Skin epidermis (tissue), 12 donors: Measurements from ENCODE around the gene LRRC27.
"Not testable (repeated sequence)": the region's sequence is repeated elsewhere in the genome, so short reads cannot be mapped to it uniquely, and the experiment has no call there.

Experiments
- H3K27ac ChIP-seq, 21 experiments: fragments of 200-600 bp; sonication (generic) in 11 of 21; one replicate each; pipeline ENCODE4 v1.5.0; 2020; ENCODE audit warnings: mild to moderate bottlenecking in 3 of 21, inconsistent platforms in 2 of 21, moderate library complexity in 2 of 21
- H3K4me3 ChIP-seq, 7 experiments: fragments of 200-600 bp; sonication (generic) in 2 of 7; one replicate each; pipeline ENCODE4 v1.5.0; 2020; ENCODE audit warnings: inconsistent platforms in 2 of 7, mild to moderate bottlenecking in 2 of 7, moderate library complexity in 1 of 7

LRRC27 gene

DNA sequence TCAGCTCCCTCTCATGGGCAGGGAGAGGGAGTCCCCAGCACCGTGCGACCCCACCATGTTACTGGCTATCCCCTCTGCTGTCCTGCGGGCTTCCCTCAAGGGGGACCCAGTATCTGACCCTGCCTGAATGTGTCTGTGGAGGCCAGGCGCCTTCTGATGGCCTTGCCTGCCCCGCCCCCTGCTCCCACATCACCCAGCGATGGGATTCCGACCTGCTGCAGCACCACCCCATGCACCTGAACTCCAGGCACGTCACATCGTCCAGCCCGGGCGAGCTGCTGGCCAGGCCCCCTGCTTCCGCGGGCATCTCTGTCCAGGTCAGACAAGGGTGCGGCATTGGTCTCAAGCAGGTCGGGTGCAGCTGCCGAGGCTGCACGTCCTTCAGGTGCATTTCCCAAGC lies 19.0 kb downstream of the LRRC27 start:
- no peak overlapping the region for H3K27ac ChIP-seq
- H3K4me3 ChIP-seq = no peak overlapping the region

DNA sequence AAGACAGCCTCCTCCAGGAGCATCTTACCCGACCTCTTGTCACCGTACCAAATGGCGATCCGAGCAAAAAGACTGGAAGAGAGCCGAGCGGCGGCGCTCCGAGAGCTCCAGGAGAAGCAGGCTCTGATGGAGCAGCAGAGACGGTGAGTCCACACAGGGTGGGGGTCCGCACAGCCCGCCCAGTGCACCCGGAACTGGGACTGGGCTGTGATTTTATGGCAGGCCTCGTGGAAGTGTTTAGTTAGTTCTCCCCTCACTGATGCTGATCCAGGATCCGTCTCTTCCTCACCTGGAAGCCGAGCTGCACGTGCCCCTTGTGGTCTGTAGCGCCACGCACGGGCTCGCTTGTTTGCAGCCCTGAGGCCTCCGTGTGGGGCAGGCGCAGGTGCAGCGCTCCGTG lies 19.6 kb downstream of the LRRC27 start:
- Histone ChIP-seq H3K4me3 (no peak overlapping the region), H3K27ac (no peak overlapping the region)

DNA sequence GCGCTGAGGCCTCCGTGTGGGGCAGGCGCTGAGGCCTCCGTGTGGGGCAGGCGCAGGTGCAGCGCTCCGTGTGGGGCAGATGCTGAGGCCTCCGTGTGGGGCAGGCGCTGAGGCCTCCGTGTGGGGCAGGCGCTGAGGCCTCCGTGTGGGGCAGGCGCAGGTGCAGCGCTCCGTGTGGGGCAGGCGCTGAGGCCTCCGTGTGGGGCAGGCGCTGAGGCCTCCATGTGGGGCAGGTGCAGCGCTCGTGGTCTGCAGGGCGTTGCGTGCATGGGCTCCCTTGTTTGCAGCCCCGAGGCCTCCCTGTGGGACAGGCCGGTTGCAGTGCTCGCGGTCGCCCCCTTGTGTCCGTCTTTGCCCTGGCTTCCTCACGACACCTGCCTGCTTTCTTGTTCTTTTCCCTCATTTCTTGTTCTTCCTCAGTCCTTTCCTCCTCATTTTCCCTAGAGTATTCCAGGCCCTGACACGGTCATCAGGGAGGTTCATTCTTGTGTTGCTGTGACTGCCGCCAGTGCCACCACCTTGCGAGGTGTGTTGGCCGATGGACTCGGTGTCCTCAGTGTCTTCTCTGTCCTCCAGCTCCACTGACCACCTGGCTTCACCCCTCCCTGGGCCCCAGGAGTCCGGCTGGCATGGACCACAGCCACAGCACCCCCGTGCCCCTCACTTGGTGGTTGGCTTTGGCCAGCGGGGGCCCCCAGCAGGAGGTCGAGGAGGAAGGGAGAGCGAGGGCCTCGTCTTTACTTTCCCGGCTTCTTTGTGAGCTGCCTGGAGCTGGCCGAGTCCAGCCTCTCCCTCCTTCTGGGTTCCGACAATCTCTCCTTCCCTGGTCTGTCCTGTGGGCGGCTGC lies 20.7 kb downstream of the LRRC27 start:
- H3K4me3 ChIP-seq, H3K27ac ChIP-seq: not testable (repeated sequence)

DNA sequence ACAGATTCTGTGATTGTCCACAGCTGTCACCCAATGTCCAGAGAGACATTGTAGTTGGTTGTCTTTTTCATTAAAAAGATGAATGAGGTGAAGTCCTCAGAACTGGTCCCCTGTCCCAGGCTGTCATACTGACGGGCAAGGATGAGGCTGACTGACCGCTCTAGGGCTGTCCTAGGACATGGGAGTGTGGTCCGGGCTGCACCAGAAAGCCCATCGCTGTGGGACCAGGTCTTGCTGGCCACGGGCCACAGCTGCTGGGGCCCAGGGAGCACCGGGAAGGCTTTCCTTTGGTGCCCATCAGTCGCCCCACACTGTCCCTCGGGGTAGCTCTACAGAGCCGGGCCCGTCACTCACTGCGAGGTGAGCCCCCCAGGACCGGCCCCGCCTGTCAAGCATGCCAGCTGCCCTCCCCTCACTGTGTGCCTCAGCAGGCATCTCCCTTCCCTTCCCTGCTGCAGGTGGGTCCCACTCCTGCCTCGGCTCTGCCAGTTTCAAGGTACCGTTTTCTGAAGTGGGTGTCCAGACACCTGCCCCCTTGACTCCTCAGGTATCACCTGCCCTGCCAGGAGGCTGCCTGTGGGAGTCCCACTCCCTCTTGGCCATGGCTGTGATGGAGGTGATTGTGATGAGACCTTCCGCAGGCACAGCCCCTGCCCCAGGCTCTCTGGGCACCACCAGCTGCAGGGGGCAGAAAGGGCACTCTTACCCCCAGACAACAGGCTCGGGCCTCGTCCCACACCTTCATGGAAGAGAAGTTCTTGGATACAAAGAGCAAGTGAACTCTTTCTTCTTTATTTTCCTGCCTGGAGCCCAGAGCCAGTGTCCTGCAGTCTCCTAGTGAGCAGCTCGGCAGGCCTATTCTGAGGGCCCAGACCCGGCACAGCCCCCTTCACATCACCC lies 21.7 kb downstream of the LRRC27 start:
- H3K4me3 ChIP-seq = no peak overlapping the region
- no peak overlapping the region for H3K27ac ChIP-seq

DNA sequence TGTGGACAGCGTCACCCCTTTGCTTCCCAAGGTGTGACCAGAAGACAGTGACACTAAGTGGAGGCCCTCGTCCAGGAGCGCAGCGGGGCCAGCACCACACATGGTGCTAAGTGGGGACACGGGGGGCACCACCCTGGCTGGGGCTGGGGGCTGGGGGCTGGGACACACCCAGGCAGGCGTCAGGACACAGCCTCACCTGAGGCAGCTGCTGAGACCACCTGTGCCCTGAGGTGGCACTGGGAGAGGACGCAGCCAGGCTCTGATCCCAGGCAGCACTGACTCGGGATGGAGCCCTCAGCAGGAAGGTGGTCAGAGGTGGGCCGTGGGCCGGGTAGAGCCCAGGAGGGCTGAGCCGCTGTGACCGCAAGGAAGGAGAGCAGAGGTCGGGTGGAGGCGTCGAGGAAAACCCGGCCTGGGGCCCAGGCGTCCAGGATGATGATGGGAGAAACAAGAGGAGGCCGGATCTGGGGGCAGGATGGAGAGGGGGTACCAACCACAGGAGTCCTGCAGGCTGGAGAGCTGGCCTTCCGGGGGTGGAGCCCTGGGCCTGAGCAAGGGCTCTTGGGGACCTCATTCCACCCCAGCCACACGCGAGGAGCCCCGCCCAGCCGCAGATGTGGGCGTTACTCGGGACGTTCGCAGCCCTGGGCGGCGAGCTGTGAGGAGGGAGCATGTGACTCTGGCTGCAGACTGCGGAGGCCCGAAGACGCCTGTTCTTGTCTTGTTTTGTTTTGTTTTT lies 22.5 kb downstream of the LRRC27 start:
- no peak overlapping the region for H3K4me3 ChIP-seq
- H3K27ac ChIP-seq = no peak overlapping the region

DNA sequence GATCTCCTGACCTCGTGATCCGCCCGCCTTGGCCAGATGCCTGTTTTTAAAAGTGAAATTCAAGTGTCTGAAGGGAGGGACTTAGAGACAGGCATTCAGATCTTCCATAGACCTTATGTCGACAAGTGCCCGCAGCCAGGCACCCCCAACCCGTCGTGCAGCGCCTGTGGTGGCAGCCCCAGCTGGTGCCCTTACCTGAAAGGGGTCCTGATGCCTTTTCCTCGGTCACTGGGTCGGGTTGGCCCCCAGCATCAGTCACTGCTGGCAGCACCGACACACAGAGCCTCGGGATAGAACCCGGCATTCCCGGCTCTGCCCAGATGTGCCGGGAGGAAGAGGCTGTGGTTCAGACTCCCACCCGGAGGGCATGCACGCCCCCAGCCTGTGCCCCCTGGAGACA lies 23.3 kb downstream of the LRRC27 start:
- Histone ChIP-seq H3K4me3 (no peak overlapping the region), H3K27ac (no peak overlapping the region)

DNA sequence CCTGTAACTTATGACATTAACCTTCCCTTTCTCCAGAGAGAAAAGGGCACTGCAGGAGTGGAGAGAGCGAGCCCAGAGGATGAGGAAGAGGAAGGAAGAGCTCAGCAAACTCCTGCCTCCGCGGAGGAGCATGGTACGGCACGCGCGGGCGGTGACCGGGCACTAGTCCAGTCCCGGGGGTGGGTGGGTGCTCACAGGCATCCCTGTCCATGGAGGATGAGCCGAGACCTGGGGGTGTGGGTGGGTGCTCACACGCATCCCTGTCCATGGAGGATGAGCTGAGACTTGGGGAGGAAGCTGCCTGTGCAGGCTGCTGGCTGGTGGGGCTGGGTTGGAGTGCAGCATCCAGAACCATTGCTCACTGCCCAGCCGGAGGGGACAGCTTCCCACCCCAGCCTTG lies 23.8 kb downstream of the LRRC27 start:
- Histone ChIP-seq H3K27ac (no peak overlapping the region), H3K4me3 (no peak overlapping the region)

DNA sequence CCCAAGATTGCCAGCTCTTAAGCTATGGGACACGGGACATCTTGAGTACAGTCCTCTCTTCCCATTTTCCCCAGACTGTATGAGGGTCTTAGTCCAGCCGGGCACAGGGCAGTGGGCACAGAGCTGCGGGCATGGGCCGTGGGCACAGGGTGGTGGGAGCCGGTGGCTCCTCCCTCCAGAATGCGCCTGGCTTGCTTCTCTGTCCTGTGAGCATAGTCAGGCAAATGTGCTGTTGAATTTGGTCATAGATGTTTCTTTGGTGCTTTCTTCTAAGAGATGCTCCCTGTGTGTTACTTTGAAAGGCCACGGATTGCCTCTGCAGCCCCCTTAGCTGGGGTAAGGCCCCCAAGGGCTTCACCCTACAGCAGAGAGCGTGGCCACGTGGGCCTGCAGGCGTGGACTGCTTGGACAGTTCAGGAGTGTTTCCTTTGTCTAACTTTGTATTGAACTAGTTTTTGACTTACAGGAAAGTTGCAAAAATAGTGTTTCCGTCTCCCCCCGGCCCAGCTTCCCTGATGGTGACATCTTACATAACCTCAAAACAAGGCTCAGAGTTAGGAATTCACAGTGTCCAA lies 24.7 kb downstream of the LRRC27 start:
- Histone ChIP-seq H3K27ac (peak overlapping the region in 4 of 21 experiments; percentile 24 to 44 (median 32)), H3K4me3 (no peak overlapping the region)

DNA sequence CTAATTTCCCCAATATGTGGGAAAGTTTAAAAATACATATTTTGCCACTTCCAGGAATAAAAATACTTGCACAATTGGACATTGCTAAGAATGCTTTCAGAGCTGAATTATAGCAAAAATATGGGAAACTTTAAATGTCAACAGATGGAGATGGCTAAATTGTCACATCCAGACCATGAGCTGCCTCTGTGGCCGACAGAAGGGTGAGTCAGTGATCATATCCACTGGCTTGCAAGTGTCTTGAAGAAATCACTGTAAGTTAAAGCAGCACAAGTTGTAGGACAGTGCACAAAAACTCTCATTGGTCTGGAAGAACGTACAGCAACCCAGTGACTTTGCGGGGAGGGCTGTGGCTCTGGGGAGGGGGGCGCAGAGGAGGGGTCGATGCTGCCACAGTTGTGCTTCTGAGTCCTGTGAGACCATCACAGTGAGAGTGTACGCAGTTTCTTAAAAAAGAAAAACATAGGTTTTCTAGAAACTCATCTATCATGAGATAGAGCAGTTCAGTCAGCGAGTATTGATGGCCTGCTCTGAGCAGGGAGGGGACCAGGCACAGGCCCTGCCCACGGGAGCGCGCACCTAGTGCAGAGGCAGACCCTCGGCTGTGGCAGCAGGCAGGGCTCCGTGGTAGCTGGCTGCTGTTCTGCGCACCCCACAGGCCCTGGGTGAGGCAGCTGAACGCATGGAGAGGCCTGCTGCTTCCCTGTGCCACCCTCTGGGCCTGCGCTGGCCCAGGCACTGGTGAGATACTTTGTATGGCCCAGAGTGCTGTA lies 25.5 kb downstream of the LRRC27 start:
- H3K27ac ChIP-seq = peak overlapping the region in 6 of 21 experiments; percentile 22 to 48 (median 32)
- H3K4me3 ChIP-seq = no peak overlapping the region

DNA sequence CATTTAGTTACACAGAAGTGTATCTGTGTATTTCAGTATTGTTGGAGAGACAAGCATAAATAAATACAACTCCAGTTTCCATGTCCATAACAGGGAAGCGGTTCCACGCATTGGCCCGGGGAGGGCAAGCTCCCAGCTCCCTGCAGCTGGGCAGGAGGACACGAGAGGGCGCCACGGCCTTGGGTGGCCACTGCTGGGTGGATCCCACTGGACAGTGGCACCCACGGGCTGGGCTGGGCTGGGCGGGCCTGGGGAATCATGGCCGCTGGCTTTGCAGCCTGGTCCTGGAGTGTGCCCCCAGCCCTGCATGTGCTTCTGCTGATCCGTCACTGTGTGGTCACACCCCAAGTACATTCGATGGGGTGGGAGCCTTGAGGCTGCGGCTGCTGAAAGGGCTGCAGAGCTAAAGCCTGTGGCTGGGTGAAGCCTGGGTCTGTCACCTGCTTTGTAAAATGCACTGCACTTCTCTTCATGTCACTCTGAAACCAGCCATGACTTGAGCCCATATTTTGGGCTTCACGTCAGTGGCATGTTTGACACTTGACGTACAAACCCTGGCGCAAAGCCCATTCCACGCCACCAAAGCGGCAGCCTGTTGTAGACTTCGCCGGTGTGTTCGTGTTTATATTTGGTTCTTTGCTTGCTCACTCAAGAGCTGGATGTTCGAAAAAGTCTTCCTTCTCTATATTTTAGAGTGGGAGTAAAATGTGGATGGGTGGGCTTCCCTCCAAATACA lies 27.5 kb downstream of the LRRC27 start:
- no peak overlapping the region for H3K27ac ChIP-seq
- H3K4me3 ChIP-seq = no peak overlapping the region

DNA sequence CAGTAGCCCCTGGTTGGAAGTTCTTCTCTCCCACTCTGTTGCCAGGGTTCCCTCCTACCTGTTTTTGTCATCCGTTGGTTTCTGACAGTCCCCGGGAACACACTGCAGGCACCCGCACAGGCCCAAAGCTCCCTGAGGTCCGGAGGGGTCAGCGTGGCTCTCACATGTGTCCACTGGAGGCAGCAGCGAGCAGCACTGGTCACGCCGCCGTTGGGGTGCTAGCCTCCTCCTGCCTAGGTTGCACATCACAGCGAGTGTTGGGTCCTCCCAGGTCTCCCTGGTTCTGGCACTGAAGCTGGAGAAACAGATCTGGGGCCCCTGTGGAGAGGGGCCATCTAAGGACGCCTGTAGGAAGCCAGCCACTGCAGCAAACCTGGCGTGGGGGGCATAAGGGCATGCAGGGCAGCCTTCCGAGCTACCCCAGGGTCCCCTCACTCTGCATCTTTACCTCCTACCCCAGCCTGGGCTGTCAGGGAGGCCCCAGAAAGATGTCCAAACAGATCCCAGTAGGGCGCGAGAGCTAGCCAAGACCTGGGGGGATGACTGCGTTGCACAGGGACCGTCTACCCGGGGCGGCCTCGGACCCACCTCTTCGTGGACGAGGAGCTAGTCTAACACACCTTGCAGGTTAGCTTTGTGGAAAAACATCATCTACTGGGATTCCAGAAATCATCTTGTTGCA lies 28.9 kb downstream of the LRRC27 start:
- Histone ChIP-seq H3K4me3 (no peak overlapping the region), H3K27ac (no peak overlapping the region)

DNA sequence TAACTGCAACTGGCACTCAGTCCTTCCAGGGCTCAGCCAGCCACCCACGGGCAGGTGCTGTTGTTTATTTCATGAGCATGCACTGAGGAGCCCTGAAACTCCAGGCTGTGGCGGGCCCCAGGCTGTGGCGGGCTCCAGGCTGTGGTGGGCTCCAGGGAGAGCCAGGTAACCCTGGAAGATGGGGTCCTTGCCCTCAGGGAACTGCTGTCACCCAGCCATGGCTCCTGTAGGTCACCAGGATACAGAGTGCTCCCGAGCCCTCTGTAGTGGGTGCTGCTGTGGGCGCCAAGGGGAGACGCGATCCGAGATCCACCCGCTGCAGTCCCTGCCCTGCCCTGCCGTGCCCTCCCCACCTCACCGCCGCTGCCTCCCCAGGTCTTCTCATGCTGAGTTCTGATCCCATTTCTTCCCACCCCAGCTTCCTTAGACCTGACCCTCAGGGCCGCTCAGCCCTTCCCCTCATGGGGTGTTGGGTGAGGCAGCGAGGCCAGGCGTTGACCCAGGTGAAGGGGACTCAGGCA lies 29.6 kb downstream of the LRRC27 start:
- no peak overlapping the region for H3K27ac ChIP-seq

DNA sequence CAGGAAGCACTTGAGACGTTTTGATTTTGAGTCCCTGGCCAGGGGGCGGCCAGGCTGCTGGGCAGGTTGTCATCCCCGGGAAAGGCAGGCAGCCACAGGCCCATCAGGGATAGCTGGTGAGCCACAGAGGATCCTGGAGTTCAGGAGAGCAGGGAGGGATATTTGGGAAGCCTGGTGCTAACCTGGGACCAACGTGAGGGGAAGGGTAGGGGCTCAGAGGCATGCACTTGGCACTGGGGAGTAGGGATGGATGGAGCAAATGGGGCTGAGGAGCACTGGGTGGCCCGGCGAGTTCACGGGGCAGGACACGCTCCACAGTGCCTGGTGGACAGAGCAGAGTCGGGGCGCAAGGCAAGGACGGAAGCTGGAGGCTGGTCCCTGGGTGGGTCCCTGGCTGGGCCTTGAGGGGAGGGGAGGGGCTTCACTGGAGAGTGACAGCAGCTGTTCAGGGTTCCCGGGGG lies 30.2 kb downstream of the LRRC27 start:
- Histone ChIP-seq H3K4me3 (no peak overlapping the region), H3K27ac (no peak overlapping the region)

More for the DNA sequence above, 29.6 kb downstream of the LRRC27 start:
- H3K4me3 ChIP-seq = no peak overlapping the region

DNA sequence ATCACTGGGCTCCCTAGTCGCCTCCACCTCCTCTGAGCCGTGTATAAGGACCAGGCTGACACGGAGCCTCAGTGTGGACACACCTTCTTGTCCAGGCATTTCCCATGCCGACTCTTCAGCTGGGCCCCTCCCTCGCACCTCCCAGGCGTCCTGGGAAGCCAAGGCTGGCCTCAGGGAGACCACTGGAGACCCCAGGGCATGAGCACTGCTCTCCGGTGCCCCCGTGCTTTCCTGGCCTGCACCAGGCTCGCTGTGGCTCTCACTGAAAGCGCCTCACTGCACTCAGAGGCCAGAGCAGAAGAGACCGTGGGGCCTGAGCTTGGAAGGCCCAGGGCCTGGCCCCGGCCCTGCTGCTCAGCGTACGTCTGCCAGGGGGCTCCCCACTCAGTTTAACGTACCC lies 31.4 kb downstream of the LRRC27 start:
- no peak overlapping the region for H3K27ac ChIP-seq
- H3K4me3 ChIP-seq = no peak overlapping the region

DNA sequence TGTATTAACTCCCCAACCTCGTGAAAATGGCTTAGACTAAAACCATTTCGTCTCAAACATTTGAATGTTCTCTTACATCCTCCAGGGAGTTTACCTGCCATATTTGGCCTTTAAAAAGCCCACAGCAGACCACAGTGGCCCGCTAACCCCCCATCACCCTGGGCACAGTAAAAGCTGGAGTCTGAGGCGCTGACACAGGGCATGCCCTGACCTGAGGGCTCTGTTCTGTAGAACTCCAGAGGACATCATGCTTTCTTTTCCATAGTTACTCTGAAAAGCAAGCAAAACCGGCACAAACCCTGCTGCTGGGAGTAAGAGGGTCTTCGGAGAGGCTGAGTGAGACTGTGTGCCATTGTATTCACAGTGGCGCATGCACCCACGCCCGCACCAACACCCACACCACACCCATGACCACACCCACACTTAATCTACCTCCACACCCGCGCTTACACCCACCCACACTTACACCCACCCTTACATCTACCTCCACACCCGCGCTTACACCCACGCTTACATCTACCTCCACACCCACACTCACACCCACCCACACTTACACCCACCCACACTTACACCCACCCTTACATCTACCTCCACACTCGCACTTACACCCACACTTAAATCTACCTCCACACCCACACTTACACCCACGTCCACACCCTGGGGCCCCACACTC lies 32.1 kb downstream of the LRRC27 start:
- H3K4me3 ChIP-seq = no peak overlapping the region
- H3K27ac ChIP-seq = no peak overlapping the region

DNA sequence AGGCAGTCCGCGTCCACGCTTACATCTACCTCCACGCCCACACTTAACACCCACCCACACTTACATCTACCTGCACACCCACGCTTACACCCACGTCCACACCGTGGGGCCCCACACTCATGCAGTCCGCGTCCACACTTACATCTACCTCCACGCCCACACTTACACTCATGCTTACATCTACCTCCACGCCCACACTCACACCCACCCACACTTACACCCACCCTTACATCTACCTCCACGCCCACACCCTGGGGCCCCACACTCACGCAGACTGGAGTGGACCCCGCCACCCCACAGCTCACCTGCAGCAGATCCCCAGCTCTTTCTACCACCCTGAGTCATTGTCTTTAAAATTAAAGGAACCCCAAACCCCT lies 32.6 kb downstream of the LRRC27 start:
- Histone ChIP-seq H3K4me3 (no peak overlapping the region), H3K27ac (no peak overlapping the region)

DNA sequence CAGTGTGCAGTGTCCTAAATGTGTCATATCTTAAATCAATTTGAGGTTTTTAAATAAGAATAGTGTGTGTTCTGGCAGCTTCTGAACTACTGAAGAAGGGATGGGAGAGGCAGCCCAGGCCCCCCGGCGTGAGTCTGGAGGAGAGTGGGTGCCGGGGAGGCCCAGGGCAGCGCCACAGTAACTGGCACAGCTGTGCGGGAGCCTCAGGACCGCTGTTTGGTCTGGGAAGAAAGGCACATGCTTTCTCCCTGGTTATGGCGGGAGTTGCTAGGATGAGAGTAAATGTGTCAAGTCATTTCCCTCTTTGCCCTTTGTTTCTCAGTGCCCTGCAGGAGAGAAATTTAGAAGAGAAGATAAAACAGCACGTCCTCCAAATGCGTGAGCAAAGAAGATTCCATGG lies 33.1 kb downstream of the LRRC27 start:
- no peak overlapping the region for H3K4me3 ChIP-seq

More for the DNA sequence above, 33.1 kb downstream of the LRRC27 start:
- H3K27ac ChIP-seq = no peak overlapping the region
